OCI-LY1 (cell line): ENCODE data around the gene ZBTB16.

ENCODE experiments used
- H2AFZ ChIP-seq: fragments of 200-600 bp; sonication (generic), shearing (Covaris generic); 2 replicates; pipeline ENCODE4 v1.6.0; 2014; ENCODE audit warnings: antibody characterized with exemption, mild to moderate bottlenecking, low read length
- H3F3A ChIP-seq: fragments of 200-600 bp; sonication (generic), shearing (Covaris generic); 2 replicates; pipeline ENCODE4 v1.6.0; 2014; ENCODE audit warnings: mild to moderate bottlenecking, antibody characterized with exemption, low read length, moderate library complexity; ENCODE audit not compliant: insufficient read depth
- H3K27ac ChIP-seq: fragments of 200-600 bp; sonication (generic); 2 replicates; pipeline ENCODE4 v1.5.1; 2014; ENCODE audit warnings: low read length, mixed run types, mild to moderate bottlenecking, low read depth; ENCODE audit not compliant: poor library complexity, severe bottlenecking
- H3K27me3 ChIP-seq: fragments of 200-600 bp; sonication (generic); 2 replicates; pipeline ENCODE4 v1.6.0; 2014; ENCODE audit warnings: antibody characterized with exemption, mild to moderate bottlenecking, low read length, moderate library complexity; ENCODE audit not compliant: insufficient read depth
- H3K36me3 ChIP-seq: fragments of 200-600 bp; sonication (generic); 2 replicates; pipeline ENCODE4 v1.6.1; 2014; ENCODE audit warnings: mild to moderate bottlenecking, antibody characterized with exemption, low read length, moderate library complexity, mixed read lengths; ENCODE audit not compliant: insufficient read depth
- H3K4me1 ChIP-seq: fragments of 200-600 bp; sonication (generic); 2 replicates; pipeline ENCODE4 v1.5.1; 2014; ENCODE audit warnings: mild to moderate bottlenecking, low read length, moderate library complexity; ENCODE audit not compliant: insufficient read depth, severe bottlenecking
- H3K4me2 ChIP-seq: fragments of 200-600 bp; sonication (generic), shearing (Covaris generic); 2 replicates; pipeline ENCODE4 v1.6.1; 2014; ENCODE audit warnings: low read length
- H3K4me3 ChIP-seq: fragments of 200-600 bp; sonication (generic); 2 replicates; pipeline ENCODE4 v1.5.1; 2014; ENCODE audit warnings: low read length, low read depth, mild to moderate bottlenecking, mixed read lengths; ENCODE audit not compliant: poor library complexity, severe bottlenecking
- H3K79me2 ChIP-seq: fragments of 200-600 bp; shearing (Covaris generic); 2 replicates; pipeline ENCODE4 v1.6.1; 2016; ENCODE audit warnings: mixed run types, low read length, mixed read lengths; ENCODE audit not compliant: insufficient read depth
- H3K9ac ChIP-seq: fragments of 200-600 bp; sonication (generic), shearing (Covaris generic); 2 replicates; pipeline ENCODE4 v1.6.1; 2014; ENCODE audit warnings: mild to moderate bottlenecking, low read length, mixed read lengths
- H3K9me2 ChIP-seq: fragments of 200-600 bp; sonication (generic), shearing (Covaris generic); 2 replicates; pipeline ENCODE4 v1.6.1; 2014; ENCODE audit warnings: low read depth, mild to moderate bottlenecking, low read length, mixed read lengths
- H3K9me3 ChIP-seq: fragments of 200-600 bp; shearing (Covaris generic); 2 replicates; pipeline ENCODE4 v1.6.1; 2014; ENCODE audit warnings: low read length, mixed read lengths
- H4K20me1 ChIP-seq: fragments of 200-600 bp; sonication (generic), shearing (Covaris generic); 2 replicates; pipeline ENCODE4 v1.6.0; 2016; ENCODE audit warnings: mild to moderate bottlenecking, low read length; ENCODE audit not compliant: insufficient read depth
- CTCF ChIP-seq: fragments of 200-600 bp; sonication (generic), shearing (Covaris generic); IDR thresholded peaks from 2 replicates; pipeline ENCODE4 v1.5.1; 2017; ENCODE audit warnings: mild to moderate bottlenecking, antibody characterized with exemption, low read length, moderate library complexity, mixed read lengths
- EZH2 ChIP-seq: fragments of 200-600 bp; sonication (generic), shearing (Covaris generic); IDR thresholded peaks from 2 replicates; pipeline ENCODE4 v1.8.0; 2017; ENCODE audit warnings: borderline replicate concordance, mixed run types, mild to moderate bottlenecking, antibody characterized with exemption, low read length, moderate library complexity, mixed read lengths

Gene ZBTB16

GRCh38 chr11:114196997-114197703, 137.6 kb downstream of the ZBTB16 start:
- no peak overlapping the region for H3K9ac ChIP-seq
- no peaks in the 10 kb centered on the region for H3F3A ChIP-seq
- no peak overlapping the region for H2AFZ ChIP-seq
- no peak overlapping the region for H3K27ac ChIP-seq
- H3K4me2 ChIP-seq = no peak overlapping the region
- no peaks in the 10 kb centered on the region for H4K20me1 ChIP-seq
- no peaks in the 10 kb centered on the region for H3K9me3 ChIP-seq
- TF ChIP-seq CTCF = no peak
- TF ChIP-seq EZH2 = no peak
- no peaks in the 10 kb centered on the region for H3K9me2 ChIP-seq
- no peak overlapping the region for H3K4me3 ChIP-seq
- H3K27me3 ChIP-seq = no peaks in the 10 kb centered on the region
- no peaks in the 10 kb centered on the region for H3K36me3 ChIP-seq
- H3K4me1 ChIP-seq = peaks cover 11% of the 10 kb centered on the region
- H3K79me2 ChIP-seq = no peaks in the 10 kb centered on the region

- no peaks in the 10 kb centered on the region for H3K9me2 ChIP-seq
- H3K79me2 ChIP-seq = no peaks in the 10 kb centered on the region
- H3K4me2 ChIP-seq = no peak overlapping the region
- no peak overlapping the region for H3K4me3 ChIP-seq
- H3K9ac ChIP-seq = no peak overlapping the region
- no peaks in the 10 kb centered on the region for H3K27me3 ChIP-seq
- no peaks in the 10 kb centered on the region for H4K20me1 ChIP-seq
- no peak overlapping the region for H3K27ac ChIP-seq
- TF ChIP-seq CTCF = no peak
- TF ChIP-seq EZH2 = no peak
- peaks cover 11% of the 10 kb centered on the region for H3K4me1 ChIP-seq
- no peaks in the 10 kb centered on the region for H3K9me3 ChIP-seq
- H3F3A ChIP-seq = no peaks in the 10 kb centered on the region
- H3K36me3 ChIP-seq = no peaks in the 10 kb centered on the region
- no peak overlapping the region for H2AFZ ChIP-seq
These were observed 138.4 kb downstream of the ZBTB16 start for GRCh38 chr11:114197799-114198500.

GRCh38 chr11:114199051-114199450, 139.5 kb downstream of the ZBTB16 start:
- Histone ChIP-seq H3F3A (no peaks in the 10 kb centered on the region), H3K4me2 (no peak overlapping the region), H3K4me1 (peaks cover 7% of the 10 kb centered on the region), H3K36me3 (no peaks in the 10 kb centered on the region), H3K27me3 (no peaks in the 10 kb centered on the region), H3K9me2 (no peaks in the 10 kb centered on the region), H3K4me3 (no peak overlapping the region), H2AFZ (no peak overlapping the region), H3K9ac (no peak overlapping the region), H3K79me2 (no peaks in the 10 kb centered on the region), H3K27ac (no peak overlapping the region), H3K9me3 (no peaks in the 10 kb centered on the region), H4K20me1 (no peaks in the 10 kb centered on the region)
- TF ChIP-seq CTCF (no peak), EZH2 (no peak)
